ENCODE measurements around the gene SEZ6L.

Gene SEZ6L

GRCh38 chr22:26380072-26380830 lies 211.0 kb downstream of the SEZ6L start:
- H3K36me3 ChIP-seq (ENCODE audit: control insufficient read depth, low read length) = no peaks in the 10 kb centered on the region
- no peaks in the 10 kb centered on the region for H3K9me2 ChIP-seq (replicated peaks; ENCODE audit: control insufficient read depth, low read length)
- no peaks in the 10 kb centered on the region for H3K79me2 ChIP-seq (ENCODE audit: control insufficient read depth, low read length)
- no peaks in the 10 kb centered on the region for H3F3A ChIP-seq (ENCODE audit: control insufficient read depth, insufficient read depth)
- no peak overlapping the region for H3K27ac ChIP-seq (ENCODE audit: low read depth, low read length)
- no peak overlapping the region for H3K4me3 ChIP-seq (ENCODE audit: low read length)
- H3K27me3 ChIP-seq (ENCODE audit: control insufficient read depth, low read length) = peaks cover 64% of the 10 kb centered on the region
- TF ChIP-seq CTCF (IDR thresholded peaks at IDR 0.05; ENCODE audit: low read depth, low read length, poor library complexity, severe bottlenecking) (no peak), EZH2phosphoT487 (IDR thresholded peaks at IDR 0.05; ENCODE audit: borderline replicate concordance, low read length) (no peak)
- no peak overlapping the region for H3K4me2 ChIP-seq (ENCODE audit: low read length)
- H4K20me1 ChIP-seq (ENCODE audit: control insufficient read depth, insufficient read depth, low read depth, low read length) = no peaks in the 10 kb centered on the region
- peaks cover 7% of the 10 kb centered on the region; the same call in 1 of the 2 replicates for H3K4me1 ChIP-seq (ENCODE audit: control insufficient read depth, low read length)
- no peaks in the 10 kb centered on the region; the same call in 1 of the 2 replicates for H3K9me3 ChIP-seq (ENCODE audit: control insufficient read depth, insufficient read depth, low read length)

- Histone ChIP-seq H3K4me3 (ENCODE audit: low read length) (no peak overlapping the region), H3K4me2 (ENCODE audit: low read length) (no peak overlapping the region), H4K20me1 (ENCODE audit: control insufficient read depth, insufficient read depth, low read depth, low read length) (no peaks in the 10 kb centered on the region), H3K9me3 (ENCODE audit: control insufficient read depth, insufficient read depth, low read length) (no peaks in the 10 kb centered on the region; the same call in 1 of the 2 replicates), H3K36me3 (ENCODE audit: control insufficient read depth, low read length) (no peaks in the 10 kb centered on the region), H3K27me3 (ENCODE audit: control insufficient read depth, low read length) (peaks cover 67% of the 10 kb centered on the region), H3K9me2 (replicated peaks; ENCODE audit: control insufficient read depth, low read length) (no peaks in the 10 kb centered on the region), H3K4me1 (ENCODE audit: control insufficient read depth, low read length) (peaks cover 14% of the 10 kb centered on the region), H3K79me2 (ENCODE audit: control insufficient read depth, low read length) (no peaks in the 10 kb centered on the region), H3F3A (ENCODE audit: control insufficient read depth, insufficient read depth) (no peaks in the 10 kb centered on the region), H3K27ac (ENCODE audit: low read depth, low read length) (no peak overlapping the region)
- TF ChIP-seq CTCF (IDR thresholded peaks at IDR 0.05; ENCODE audit: low read depth, low read length, poor library complexity, severe bottlenecking) = no peak
- TF ChIP-seq EZH2phosphoT487 (IDR thresholded peaks at IDR 0.05; ENCODE audit: borderline replicate concordance, low read length) = no peak
Measured at GRCh38 chr22:26382782-26383181, 213.5 kb downstream of the SEZ6L start.

GRCh38 chr22:26383968-26384556 lies 214.8 kb downstream of the SEZ6L start:
- Histone ChIP-seq H3K4me1 (ENCODE audit: control insufficient read depth, low read length) (peaks cover 14% of the 10 kb centered on the region), H3K9me2 (replicated peaks; ENCODE audit: control insufficient read depth, low read length) (no peaks in the 10 kb centered on the region), H3K27me3 (ENCODE audit: control insufficient read depth, low read length) (peaks cover 58% of the 10 kb centered on the region), H3K9me3 (ENCODE audit: control insufficient read depth, insufficient read depth, low read length) (no peaks in the 10 kb centered on the region; the same call in 1 of the 2 replicates), H3K4me3 (ENCODE audit: low read length) (no peak overlapping the region), H3F3A (ENCODE audit: control insufficient read depth, insufficient read depth) (no peaks in the 10 kb centered on the region), H3K79me2 (ENCODE audit: control insufficient read depth, low read length) (no peaks in the 10 kb centered on the region), H3K4me2 (ENCODE audit: low read length) (no peak overlapping the region), H3K36me3 (ENCODE audit: control insufficient read depth, low read length) (no peaks in the 10 kb centered on the region), H3K27ac (ENCODE audit: low read depth, low read length) (no peak overlapping the region), H4K20me1 (ENCODE audit: control insufficient read depth, insufficient read depth, low read depth, low read length) (no peaks in the 10 kb centered on the region)
- TF ChIP-seq CTCF (IDR thresholded peaks at IDR 0.05; ENCODE audit: low read depth, low read length, poor library complexity, severe bottlenecking) = no peak
- no peak for TF ChIP-seq EZH2phosphoT487 (IDR thresholded peaks at IDR 0.05; ENCODE audit: borderline replicate concordance, low read length)
